GM12878 (cell line): ENCODE results near the gene CELF2. TPM values are rescaled to one million over a fixed set of nuclear protein-coding genes. Genes with fewer than 3 reads are reported as not detected.

ENCODE experiments used
- ATAC-seq: fragments of 200-7000 bp; cut with Tn5 transposase; 3 replicates; pipeline ENCODE4 v1.9.1; 2020; ENCODE audit warnings: mild to moderate bottlenecking, moderate library complexity
- BruUV-seq: library from RNA; stranded (reverse); fragments of 400-500 nt; replicated peaks from 2 replicates; lab custom pipeline; 2021; lab: Mats Ljungman, UMichigan
- CTCF ChIA-PET: fragments of 300-600 bp; sonication (Branson Sonifier 250); formaldehyde crosslinking; extraction: SDS; loops from one replicate; lab custom pipeline; 2021; ENCODE audit warnings: inconsistent platforms; lab: Yijun Ruan, JAX
- POLR2A ChIA-PET: fragments of 350-600 bp; formaldehyde crosslinking; extraction: SDS; loops from one replicate; lab custom pipeline; 2021; ENCODE audit warnings: inconsistent platforms; lab: Charles Lee
- RAD21 ChIA-PET: fragments of 300-600 bp; sonication (Branson Sonifier 250); formaldehyde crosslinking; loops from one replicate; lab custom pipeline; 2023; ENCODE audit warnings: antibody characterized with exemption; ENCODE audit not compliant: unreplicated experiment; lab: Charles Lee
- SMC1A ChIA-PET: fragments of 300-600 bp; sonication (Branson Sonifier 250); formaldehyde crosslinking; loops from one replicate; lab custom pipeline; 2023; ENCODE audit not compliant: unreplicated experiment, uncharacterized antibody; lab: Charles Lee
- DNase-seq: peaks from one replicate; pipeline ENCODE4 v3.0.0-alpha.2; 2011; ENCODE audit warnings: low read depth, low spot score
- FAIRE-seq: peaks from 3 replicates; lab custom pipeline; 2011; peaks lifted over from hg19 to GRCh38; lab: Jason Lieb, UNC
- H2AFZ ChIP-seq: 2 replicates; pipeline ENCODE4 v1.6.0; 2011; ENCODE audit warnings: low read depth, low read length, control low read depth; ENCODE audit not compliant: control insufficient read depth
- H3K27ac ChIP-seq: 2 replicates; pipeline ENCODE4 v1.5.1; 2011; ENCODE audit warnings: control low read depth; ENCODE audit not compliant: control insufficient read depth, insufficient read depth
- H3K27me3 ChIP-seq, 2 experiments: replicated peaks in 1 of 2; 2 replicates each; pipeline versions ENCODE4 v1.6.0 to v1.6.1; 2011; ENCODE audit warnings: low read length in 1 of 2; ENCODE audit not compliant: control insufficient read depth in 2 of 2, insufficient read depth in 2 of 2
- H3K36me3 ChIP-seq, 2 experiments: 2 replicates each; pipeline ENCODE4 v1.5.1; 2011; ENCODE audit warnings: low read length in 1 of 2; ENCODE audit not compliant: control insufficient read depth in 2 of 2, insufficient read depth in 2 of 2
- H3K4me1 ChIP-seq: 2 replicates; pipeline ENCODE4 v1.6.1; 2011; ENCODE audit warnings: mild to moderate bottlenecking, low read length, moderate library complexity, mixed read lengths; ENCODE audit not compliant: control insufficient read depth, insufficient read depth
- H3K4me2 ChIP-seq: 2 replicates; pipeline ENCODE4 v1.6.0; 2011; ENCODE audit warnings: control low read depth; ENCODE audit not compliant: control insufficient read depth, insufficient read depth
- H3K4me3 ChIP-seq: fragments of 200-600 bp; sonication (generic); 2 replicates; pipeline ENCODE4 v1.5.1; 2016
- H3K79me2 ChIP-seq: 2 replicates; pipeline ENCODE4 v1.6.0; 2011; ENCODE audit warnings: low read length; ENCODE audit not compliant: control insufficient read depth, insufficient read depth
- H3K9ac ChIP-seq: 2 replicates; pipeline ENCODE4 v1.8.0; 2011; ENCODE audit warnings: low read length, control low read depth, mixed read lengths; ENCODE audit not compliant: control insufficient read depth, insufficient read depth
- H3K9me3 ChIP-seq: replicated peaks from 3 replicates; pipeline ENCODE4 v1.5.1; 2011; ENCODE audit warnings: mild to moderate bottlenecking, low read length; ENCODE audit not compliant: control insufficient read depth, insufficient read depth
- H4K20me1 ChIP-seq: 2 replicates; pipeline ENCODE4 v1.6.0; 2011; ENCODE audit not compliant: control insufficient read depth, insufficient read depth
- ATF3 ChIP-seq: IDR thresholded peaks from 2 replicates; pipeline ENCODE4 v1.6.1; 2011; ENCODE audit warnings: low read depth, mild to moderate bottlenecking, low read length, moderate library complexity, borderline replicate concordance; ENCODE audit errors: extremely low read depth
- CHD4 ChIP-seq: fragments of 200-600 bp; sonication (generic); IDR thresholded peaks from 2 replicates; pipeline ENCODE4 v1.6.1; 2016; ENCODE audit warnings: mild to moderate bottlenecking
- IKZF2 ChIP-seq, 2 experiments: fragments of 450-650 bp; IDR thresholded peaks; 2 replicates each; pipeline ENCODE4 v1.6.1; 2017; ENCODE audit warnings: mild to moderate bottlenecking in 2 of 2, moderate library complexity in 2 of 2
- JUNB ChIP-seq: IDR thresholded peaks from 2 replicates; pipeline ENCODE4 v1.6.1; 2016; ENCODE audit warnings: antibody characterized with exemption, mild to moderate bottlenecking
- JUND ChIP-seq: IDR thresholded peaks from 2 replicates; pipeline ENCODE4 v1.6.1; 2012; ENCODE audit warnings: low read depth, mild to moderate bottlenecking, low read length, improper control_type of control experiment, moderate library complexity
- KLF5 ChIP-seq: fragments of 450-650 bp; IDR thresholded peaks from 2 replicates; pipeline ENCODE4 v1.6.1; 2014; ENCODE audit warnings: mild to moderate bottlenecking; ENCODE audit not compliant: partially characterized antibody
- PRDM15 ChIP-seq: fragments of 450-650 bp; formaldehyde crosslinking; IDR thresholded peaks from 2 replicates; pipeline ENCODE4 v1.4.0; 2020; ENCODE audit warnings: mild to moderate bottlenecking, moderate library complexity
- RELB ChIP-seq: fragments of 450-650 bp; IDR thresholded peaks from 2 replicates; pipeline ENCODE4 v1.6.1; 2017; ENCODE audit warnings: low read depth, mild to moderate bottlenecking, moderate library complexity
- TARDBP ChIP-seq: IDR thresholded peaks from 2 replicates; pipeline ENCODE4 v1.6.1; 2016; ENCODE audit warnings: borderline replicate concordance
- TBL1XR1 ChIP-seq: IDR thresholded peaks from 2 replicates; pipeline ENCODE4 v1.6.1; 2012; ENCODE audit warnings: low read depth, low read length, improper control_type of control experiment
- TCF12 ChIP-seq: IDR thresholded peaks from 2 replicates; pipeline ENCODE4 v1.6.1; 2011; ENCODE audit warnings: low read depth, mild to moderate bottlenecking, low read length
- ZNF207 ChIP-seq: fragments of 450-650 bp; IDR thresholded peaks from 2 replicates; pipeline ENCODE4 v1.6.1; 2014; ENCODE audit warnings: antibody characterized with exemption, mild to moderate bottlenecking, borderline replicate concordance
- WGBS: methylation state at CpG from one replicate; pipeline ENCODE4 v1.1.6; 2016; ENCODE audit warnings: low lambda C conversion rate; ENCODE audit not compliant: insufficient replicate concordance, insufficient coverage; ENCODE audit errors: missing lambda C conversion rate; 5-methylcytosine and 5-hydroxymethylcytosine counted together
- in situ Hi-C: fragments of 300-500 bp; cut with MboI; formaldehyde crosslinking; loops from 9 replicates; pipeline ENCODE4 v1.14.3; 2018; ENCODE audit warnings: mixed read lengths
- intact Hi-C: fragments of 100-400 bp; cut with micrococcal nuclease; formaldehyde crosslinking; loops from one replicate; pipeline ENCODE4 v1.14.2; 2022; ENCODE audit not compliant: unreplicated experiment
- polyA plus RNA-seq, 11 experiments: library from polyadenylated mRNA; depleted of rRNA in 4 of 11; unstranded in 6 of 11; stranded (reverse) in 5 of 11; fragments of >200 nt; fragmentation: Nextera tagmentation in 4 of 11; fragmentation: Illumina TruSeq in 1 of 11; extraction: Ambion mirVana in 4 of 11; extraction: Trizol in 1 of 11; gene quantifications; 1 replicate in 1 of 11; 2 replicates in 10 of 11; pipeline versions ENCODE4 v1.2.1 to v1.2.3, GENCODE V29; 2011 to 2016; ENCODE audit warnings: inconsistent platforms in 2 of 11, missing spikeins in 2 of 11, low read depth in 1 of 11
- total RNA-seq, 4 experiments: library from RNA; depleted of rRNA in 3 of 4; stranded (reverse); fragments of >200 nt in 3 of 4; fragmentation: Illumina TruSeq in 1 of 4; extraction: Trizol in 1 of 4; gene quantifications; 2 replicates each; pipeline versions ENCODE4 v1.2.1 to v1.2.3, GENCODE V29; 2013 to 2021

Gene CELF2
- total and polyA plus RNA-seq, 10 of the 15 experiments (the other 5 are each of a cell fraction or from before 2014, with no cell fraction given): 20.8 to 129 (median 86.3) TPM

GRCh38 chr10:11331046-11331577 lies 313.4 kb downstream of the CELF2 start (continued):
- no peak for TF ChIP-seq PRDM15 (CRISPR knock-in tag)
- TF ChIP-seq, all 136 proteins: peak for 0

GRCh38 chr10:11331726-11332125 lies 314.1 kb downstream of the CELF2 start:
- Histone ChIP-seq H3K9me3 (no peaks in the 10 kb centered on the region), H3K4me3 (no peak overlapping the region), H3K27ac (no peak overlapping the region), H3K79me2 (no peaks in the 10 kb centered on the region), H3K4me1 (no peaks in the 10 kb centered on the region), H3K4me2 (no peak overlapping the region), H2AFZ (no peak overlapping the region), H3K9ac (no peak overlapping the region), H3K36me3 (peaks cover 6 to 37% of the 10 kb centered on the region in 2 experiments), H3K27me3 (no peaks in the 10 kb centered on the region), H4K20me1 (no peaks in the 10 kb centered on the region)
- 78% methylated on average over 3 of the region's 3 CpGs for WGBS
- DNase-seq: no peak
- in situ Hi-C loops: no loop called here
- no peak for FAIRE-seq
- SMC1A ChIA-PET: no interaction called here
- CTCF ChIA-PET: no interaction called here
- intact Hi-C loops: loop anchor here (10.0 kb wide), 1 partner anchor 143 kb away; no protein-coding TSS in a partner anchor
- no TSS peak for BruUV-seq
- ATAC-seq: no peak
- POLR2A ChIA-PET: no interaction called here
- RAD21 ChIA-PET: no interaction called here
- no peak for TF ChIP-seq TARDBP
- TF ChIP-seq JUNB: no peak
- no peak for TF ChIP-seq IKZF2 (IDR thresholded peaks at IDR 0.05)
- no peak for TF ChIP-seq ATF3
- TF ChIP-seq TCF12: no peak
- no peak for TF ChIP-seq KLF5
- TF ChIP-seq TBL1XR1: no peak
- TF ChIP-seq ZNF207: no peak
- no peak for TF ChIP-seq JUND
- no peak for TF ChIP-seq CHD4
- TF ChIP-seq RELB: no peak
